NCI-H1092 (cell line): ENCODE data around the gene AP2B1.
"Not testable (repeated sequence)": the region's sequence is repeated elsewhere in the genome, so short reads cannot be mapped to it uniquely, and the experiment has no call there.

Experiments used
- DNase-seq: peaks from one replicate; lab custom pipeline; 2025; lab: John Stamatoyannopoulos, UW

AP2B1 gene

DNA sequence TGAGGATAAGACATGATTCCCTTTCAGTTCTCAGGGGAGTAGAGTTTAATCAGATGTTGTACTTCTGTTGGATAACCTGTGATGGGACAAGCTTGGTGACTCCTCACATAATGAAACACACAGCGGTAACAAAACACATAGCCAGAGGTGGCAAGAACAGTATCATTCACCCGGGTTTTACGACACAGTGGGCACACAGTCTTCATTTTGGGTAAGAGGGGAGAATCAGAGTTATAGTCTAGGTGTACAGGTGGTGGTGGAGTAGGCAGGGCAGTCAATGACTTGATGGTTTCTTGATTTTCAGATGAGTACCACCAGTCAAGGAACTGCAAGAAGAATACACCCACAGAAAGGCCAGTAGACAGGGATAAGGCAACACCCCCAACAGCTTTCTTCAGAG lies 11.4 kb upstream of the AP2B1 start:
- DNase-seq, result no peak

DNA sequence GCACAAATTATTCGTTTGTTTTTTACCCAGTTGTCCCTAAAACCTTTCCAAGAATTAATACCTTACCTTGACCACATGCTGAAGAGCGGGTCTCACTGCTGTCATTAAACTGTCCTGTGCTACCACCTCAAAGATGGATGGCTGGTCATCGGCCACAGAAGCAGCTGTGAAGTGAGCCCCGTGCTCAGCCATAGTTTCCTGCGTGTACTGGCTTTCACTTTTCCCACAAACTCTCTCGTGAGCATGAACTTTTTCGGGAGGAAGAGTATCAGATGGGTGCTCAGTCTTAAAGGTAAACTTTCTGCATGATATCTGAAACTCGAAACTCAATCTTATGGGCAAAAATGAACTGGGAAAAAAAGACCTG lies 9.3 kb upstream of the AP2B1 start:
- no peak for DNase-seq

DNA sequence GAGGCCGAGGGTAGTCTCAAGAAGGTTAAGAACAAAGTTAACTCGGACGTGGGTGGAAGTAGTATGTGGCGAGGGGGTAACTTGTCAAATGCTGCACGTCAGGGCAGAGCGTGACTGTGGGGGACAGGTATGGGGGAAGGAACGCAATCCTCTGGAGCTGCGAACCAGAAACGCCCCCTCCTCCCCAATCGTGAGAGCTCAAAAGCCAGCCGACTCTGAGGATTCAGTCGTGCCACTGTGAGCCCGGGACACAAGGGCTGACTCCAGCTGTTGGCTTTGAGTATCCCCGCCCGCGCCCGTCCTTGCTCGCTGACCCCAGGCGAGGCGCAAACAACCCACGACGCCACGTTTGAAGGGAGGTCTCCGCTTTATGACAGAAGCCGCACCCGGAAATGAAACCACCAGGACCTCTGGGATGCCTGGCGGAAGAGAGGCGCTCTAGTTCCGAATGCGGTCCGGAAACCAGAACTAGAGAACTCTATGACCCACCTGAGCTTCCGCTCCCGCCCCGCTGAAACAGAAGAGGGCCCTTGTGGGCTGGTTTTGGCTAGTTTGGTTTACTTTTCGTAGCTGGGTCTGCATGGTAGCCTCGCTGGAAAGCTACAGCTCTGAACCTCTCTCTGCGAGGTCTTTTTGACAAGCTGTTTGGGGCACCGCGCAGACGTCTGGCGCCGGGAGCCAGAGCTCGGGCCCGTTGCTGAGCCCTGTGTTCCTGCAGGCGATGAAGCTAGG lies 8.8 kb upstream of the AP2B1 start, which contains the start of gene PEX12:
TSS of gene PEX12 (minus strand) at position 375 of the 732 bp plus-strand sequence. CDS start 550 bp downstream, outside the sequence.
- peak; percentile 91 for DNase-seq

DNA sequence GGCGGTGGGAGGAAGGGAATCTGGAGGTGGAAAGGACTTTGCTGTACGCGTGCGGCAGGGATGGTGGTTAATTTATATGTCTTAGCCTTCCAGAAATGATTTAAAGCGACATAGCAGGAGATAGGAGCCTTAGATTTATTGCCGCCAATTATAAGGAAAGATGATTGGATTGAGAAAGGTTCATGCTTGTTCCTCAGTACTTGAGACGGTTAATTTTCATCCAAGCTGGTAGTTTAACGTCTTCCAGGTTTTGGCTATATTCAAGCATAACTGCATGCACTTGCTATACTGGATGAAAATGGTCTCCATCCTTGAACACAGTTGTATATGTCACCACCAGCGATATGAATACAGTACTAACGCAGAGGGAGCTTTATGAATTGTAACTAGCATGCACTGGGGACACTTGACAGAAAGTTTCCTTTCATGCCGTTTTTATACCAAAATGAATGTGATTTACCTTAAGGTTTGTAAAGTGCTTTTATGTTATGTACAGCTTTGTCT lies 8.1 kb upstream of the AP2B1 start:
- DNase-seq, result no peak

DNA sequence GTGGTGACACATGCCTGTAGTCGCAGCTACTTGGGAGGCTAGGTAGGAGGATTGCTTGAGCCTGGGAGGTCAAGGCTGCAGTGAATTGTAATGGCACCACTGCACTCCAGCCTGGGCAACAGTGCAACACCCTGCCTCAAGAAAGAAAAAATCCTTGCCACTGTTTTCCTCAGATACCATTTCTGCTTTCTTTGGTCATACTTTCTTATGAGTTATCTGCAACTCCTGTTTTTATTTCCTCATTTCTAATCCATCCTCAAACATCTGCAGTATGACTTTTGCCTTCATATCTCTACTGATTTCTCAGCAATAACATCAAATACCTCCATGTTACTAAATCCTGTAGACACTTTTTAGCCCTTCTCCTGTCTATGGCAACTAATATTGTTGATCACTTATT lies 3.1 kb upstream of the AP2B1 start:
- no peak for DNase-seq

DNA sequence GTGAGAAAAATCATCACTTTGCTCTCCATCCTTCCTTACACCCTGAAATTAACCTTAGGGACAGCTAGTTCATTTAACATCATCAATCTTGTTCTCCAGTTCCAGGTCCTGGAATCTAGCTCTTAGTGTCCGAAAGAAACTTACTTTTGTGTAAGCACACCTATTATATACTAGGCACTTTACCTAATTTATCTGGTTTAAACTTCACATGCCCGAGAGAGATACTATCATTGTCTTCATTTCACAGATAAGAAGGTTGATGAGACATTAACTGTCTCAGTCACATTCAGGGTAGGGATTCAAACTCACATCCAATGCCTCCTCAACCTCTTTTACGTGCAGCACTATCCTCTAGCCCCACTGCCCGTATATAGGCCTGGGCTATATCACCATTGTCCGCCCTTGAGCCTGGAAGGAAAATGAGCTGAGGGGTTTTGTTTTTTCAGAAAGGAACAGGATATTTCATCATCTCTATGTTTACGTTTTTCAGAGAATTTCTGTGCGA lies 501 bp upstream of the AP2B1 start:
- DNase-seq, result no peak

DNA sequence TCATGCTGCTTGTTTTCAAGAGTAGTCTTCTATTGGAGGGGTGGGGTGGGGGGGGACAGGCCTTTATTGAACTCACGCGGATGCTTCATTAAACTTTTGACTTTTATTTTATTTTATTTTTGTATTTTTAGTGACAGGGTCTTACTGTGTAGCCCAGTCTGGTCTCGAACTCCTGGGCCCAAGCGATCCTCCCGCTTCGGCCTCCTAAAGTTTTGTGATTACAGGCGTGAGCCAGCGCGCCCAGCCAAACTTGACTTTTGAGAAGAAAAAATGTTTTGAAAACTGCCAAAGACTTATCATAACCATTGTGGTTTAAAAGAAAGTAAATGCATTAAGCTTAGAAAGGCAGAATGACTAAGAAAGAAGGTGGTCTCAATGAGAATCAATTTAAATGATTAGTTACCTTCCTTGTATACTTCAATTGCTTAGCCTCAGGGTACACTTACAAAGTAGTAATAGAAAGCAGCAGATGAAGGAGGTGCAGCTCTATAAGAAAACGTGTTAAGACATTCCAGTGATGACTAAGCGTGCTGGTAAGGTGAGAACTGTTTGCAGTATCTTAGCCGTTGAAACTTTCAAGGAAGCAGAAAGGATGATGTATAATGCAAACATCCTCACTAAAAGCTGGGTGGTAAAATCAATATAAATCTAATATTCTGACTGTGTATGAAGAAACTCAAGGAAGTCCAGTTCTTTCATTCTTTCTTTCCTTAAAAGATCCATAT lies 1.2 kb downstream of the AP2B1 start:
- DNase-seq, result no peak

DNA sequence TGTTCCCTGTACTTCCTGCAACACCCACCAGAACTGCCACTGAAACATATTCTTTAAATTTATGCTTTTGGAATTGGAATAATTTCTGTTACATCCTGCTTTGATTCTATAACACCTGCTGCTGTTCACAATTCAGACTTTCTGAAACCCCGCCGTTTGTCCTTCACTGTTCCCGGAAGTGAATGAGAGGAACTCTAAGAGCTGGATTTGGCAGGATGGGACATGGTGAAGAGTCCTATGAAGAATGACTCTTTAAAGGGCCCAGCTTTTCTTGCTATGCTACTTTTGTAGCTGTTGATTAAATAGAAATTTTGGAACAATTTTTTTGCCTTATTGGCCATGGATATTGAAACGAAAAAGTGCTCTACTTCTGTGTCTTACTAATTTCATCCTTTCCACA lies 8.9 kb downstream of the AP2B1 start:
- DNase-seq, result no peak

DNA sequence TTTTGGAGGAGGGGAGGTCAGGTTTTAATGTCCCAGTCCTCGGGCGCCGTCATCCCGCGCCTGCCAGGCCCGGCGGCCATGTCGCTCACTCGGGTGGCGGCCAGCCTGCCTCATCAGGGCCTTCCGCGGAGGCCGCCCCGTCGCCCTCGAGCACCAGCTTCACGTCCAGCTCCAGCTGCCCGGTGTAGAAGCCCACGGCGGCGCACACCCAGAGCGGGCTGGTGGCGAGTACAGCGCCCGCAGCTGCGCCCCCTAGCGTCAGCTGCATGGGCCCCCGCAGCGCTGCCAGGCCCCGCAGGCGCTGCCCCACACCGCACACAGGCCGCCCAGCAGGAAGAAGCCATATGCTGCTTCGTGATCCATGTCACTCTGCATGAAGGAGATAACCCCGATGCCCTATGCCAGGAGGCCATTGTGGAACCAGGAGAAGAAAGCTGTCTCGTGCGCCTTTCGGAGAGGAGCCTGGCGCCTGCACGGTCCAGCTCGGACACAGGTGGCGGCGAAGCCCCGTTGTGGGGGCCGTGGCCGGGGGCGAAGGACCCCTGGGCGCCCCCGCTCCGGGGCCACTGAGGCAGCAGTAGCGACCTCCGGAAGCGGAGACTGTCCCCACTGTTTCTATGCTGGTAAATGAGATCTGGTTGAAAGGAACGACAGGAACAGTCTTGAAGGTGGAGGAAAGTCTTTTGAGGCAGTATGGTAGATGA lies 9.6 kb downstream of the AP2B1 start:
- DNase-seq, result no peak

DNA sequence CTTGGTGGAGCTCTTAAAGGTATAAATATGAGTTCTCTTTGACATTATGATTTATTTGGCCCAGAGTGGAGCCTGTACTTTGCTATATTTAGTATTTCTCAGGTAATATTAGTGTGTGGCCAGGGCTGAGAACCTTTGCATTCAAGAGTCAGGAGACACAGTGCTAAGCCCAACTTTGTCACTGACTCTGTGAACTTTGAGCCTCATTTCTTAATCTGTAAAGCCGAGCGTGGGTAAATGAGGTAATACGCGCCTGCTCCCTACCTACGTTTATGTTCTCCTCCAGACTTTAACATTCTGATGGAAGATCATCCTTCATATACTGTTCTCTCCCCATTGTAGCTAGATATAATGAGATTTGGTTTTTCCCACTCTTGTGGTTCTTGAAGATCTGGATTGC lies 10.5 kb downstream of the AP2B1 start:
- no peak for DNase-seq

DNA sequence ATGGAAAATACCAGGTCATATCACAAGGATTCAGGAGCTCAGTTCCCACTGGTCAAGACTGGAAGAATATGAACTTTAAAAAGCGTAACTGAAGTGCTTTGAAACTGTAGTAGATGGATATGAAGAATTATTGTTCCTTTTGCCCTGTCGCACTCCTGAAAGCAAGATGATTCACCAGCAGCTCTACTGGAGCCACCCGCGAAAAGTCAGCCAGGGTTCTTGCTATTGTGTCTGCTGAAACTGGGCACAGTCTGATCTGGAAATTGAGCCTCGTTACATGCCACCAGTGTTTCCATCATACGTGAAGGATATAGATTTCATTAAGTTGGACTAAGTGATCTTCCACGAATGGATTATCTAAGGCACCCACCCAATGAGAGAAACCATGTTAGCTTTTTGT lies 16.6 kb downstream of the AP2B1 start:
- no peak for DNase-seq

DNA sequence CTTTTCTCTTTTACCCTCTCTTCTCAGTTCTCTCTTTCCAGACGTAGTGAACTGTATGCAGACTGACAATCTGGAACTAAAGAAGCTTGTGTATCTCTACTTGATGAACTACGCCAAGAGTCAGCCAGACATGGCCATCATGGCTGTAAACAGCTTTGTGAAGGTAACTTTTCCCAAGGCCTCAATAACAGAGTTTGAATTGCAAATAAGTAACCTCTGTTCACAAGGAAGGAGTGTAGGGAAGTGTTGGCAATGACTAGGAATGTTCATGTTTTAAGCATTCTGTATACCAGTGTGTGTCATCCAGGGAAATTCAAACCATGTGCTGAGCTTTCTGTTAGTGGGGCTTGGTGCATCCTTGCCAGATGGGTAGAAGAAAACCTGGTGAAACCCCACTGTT lies 18.6 kb downstream of the AP2B1 start:
- DNase-seq, result no peak

DNA sequence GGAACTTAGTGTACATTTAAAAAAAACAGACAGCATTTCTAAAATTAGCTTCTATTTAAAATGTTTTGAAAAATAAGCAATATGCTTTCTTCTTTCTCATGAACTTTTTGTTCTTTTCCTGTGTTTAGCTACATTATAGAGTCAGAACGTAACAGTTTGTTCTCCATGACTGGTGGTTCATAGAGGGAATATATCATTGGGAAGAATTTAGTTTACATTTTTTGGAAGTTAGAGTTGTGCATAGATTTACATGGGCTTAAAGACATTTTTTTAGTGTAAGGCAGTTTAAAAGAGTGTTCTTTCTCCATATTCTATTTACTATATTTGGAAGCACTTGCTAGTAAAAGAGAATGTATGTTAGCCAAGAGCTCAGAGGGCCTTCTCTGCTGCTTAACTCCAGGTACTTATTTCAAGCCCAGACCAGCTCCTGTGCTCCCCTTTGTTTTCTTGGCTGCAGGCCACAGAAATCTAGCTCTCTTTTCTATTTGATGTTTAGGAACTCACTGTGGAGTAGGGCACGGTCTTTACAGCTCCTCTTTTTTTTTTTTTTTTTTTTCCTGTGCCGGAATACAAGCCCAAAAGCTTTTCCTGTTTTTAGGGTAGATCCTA lies 20.2 kb downstream of the AP2B1 start:
- no peak for DNase-seq

DNA sequence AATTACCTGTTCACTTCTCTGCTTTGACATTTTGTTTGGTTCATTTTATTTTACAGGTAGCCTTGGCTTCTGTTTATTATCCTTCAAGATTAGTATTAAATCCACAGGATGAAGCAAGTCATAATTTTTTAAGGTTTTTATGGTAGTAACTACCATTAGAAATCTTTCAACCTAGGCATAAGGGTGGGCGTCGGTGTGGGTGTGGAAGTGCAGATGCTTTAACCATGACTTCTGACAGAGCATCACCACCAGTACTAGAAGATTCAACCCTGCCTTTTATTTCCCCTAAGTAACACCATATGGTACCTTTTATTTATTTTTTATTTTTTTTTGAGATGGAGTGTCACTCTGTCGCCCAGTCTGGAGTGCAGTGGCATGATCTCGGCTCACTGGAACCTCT lies 22.7 kb downstream of the AP2B1 start:
- no peak for DNase-seq

DNA sequence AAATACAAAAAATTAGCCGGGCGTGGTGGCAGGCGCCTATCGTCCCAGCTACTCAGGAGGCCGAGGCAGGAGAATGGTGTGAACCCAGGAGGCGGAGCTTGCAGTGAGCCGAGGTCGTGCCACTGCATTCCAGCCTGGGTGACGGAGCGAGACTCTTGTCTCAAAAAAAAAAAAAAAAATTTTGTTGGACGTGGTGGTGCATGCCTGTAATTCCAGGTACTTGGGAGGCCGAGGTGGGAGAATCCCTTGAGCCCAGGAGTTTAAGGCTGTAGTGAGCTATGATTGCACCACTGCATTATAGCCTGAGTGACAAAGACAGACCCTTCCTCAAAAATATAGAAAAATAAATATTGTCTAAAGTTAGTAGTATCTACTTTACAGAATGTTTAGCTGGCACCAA lies 23.6 kb downstream of the AP2B1 start:
- not testable (repeated sequence) for DNase-seq

DNA sequence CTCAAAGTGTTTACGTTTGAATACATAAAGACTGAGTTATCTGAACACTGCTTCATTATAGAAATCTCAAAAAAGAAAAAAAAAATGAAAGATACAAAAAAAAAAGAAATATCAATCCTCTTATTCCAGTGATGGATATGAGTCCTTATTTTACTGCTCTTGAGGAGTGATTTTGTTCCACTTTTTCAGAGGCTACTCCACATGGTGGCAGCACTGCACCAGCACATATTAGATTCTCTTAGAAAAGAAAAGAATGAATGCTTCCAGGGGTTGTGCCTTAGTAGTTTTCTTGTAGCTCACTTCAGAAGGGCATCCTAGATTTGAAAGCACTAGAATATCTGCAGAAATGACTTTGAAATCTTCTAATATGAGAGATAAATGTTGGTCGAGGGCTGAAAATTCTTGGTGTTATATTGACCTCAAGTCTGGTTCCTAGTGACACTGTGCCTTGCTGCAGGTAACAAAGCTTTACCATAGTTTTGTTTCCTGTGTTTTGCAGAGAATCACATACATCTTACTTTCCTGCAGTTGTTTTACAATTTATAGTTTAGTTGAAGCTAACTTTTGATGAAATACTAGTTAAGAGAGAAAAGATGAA lies 25.9 kb downstream of the AP2B1 start:
- peak; percentile 19 for DNase-seq

DNA sequence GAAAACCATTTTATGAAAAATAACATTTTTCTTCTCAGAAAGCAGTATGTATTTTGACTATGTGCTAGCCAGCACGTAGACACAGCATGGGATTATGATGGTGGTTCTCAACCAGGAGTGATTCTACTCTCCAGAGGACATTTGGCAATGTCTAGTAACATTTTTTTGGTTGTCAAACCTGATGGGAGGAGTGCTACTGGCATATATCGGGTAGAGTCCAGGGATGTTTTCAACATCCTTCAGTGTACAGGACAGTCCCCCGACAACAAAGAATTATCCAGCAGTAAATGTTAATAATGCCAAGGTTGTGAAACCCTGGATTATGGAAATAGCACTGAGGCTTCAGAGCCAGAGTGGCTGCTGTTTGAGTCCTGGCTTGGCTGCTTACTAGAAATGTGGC lies 27.7 kb downstream of the AP2B1 start:
- DNase-seq, result no peak

DNA sequence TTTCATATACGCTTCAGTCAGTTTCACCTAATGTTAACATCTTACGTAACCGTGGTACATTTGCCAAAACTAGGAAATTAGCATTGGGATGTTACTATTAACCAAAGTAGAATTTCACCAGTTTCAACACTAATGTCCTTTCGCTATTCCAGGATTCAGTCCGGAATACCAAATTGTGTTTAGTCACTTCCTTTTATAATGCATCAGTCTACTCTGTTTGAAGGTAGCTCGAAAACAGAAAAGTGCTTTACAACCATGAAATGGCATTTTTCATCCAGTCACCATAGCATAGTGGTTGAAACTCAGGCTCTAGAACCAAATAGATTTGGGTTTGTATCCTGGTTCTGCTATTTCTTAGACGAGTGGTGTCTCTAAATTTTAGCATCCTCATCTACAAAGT lies 29.4 kb downstream of the AP2B1 start:
- no peak for DNase-seq

DNA sequence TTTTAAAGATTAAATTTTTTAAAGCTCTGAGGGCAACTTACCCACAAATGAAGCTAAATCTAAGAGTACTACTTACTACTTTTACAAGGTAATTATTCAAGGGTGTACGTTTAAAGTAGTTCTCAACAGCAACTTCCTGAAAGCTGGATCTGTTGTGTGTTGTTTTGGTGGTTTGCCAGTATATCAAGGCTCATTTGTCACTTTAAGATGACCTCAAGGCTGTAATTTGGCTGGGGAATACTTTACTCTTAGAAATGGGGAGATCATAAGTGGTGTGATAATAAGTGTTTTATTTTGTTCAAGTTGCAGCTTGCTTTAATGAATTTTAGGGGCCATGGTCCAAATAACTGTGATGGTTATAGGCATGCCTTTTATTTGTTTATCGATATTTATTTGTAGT lies 30.4 kb downstream of the AP2B1 start:
- DNase-seq, result no peak

DNA sequence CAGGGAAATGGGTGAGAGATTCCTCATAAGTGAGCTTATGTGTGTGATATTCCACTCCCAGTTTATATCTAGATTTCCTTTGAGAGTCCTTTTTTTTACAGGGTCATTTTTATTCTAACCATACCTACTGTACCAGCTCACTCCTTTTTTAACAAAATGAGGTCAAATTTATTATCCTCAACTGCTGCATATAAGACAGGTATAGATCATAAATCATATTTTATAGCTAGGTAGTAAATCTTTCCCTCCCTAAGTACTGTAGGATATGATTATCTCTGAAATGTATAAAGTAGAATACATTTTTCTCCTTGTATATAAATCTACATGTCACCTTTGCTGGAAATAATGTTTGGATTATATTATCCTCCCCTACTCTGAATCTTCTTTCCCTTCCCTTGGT lies 31.5 kb downstream of the AP2B1 start:
- DNase-seq, result no peak

DNA sequence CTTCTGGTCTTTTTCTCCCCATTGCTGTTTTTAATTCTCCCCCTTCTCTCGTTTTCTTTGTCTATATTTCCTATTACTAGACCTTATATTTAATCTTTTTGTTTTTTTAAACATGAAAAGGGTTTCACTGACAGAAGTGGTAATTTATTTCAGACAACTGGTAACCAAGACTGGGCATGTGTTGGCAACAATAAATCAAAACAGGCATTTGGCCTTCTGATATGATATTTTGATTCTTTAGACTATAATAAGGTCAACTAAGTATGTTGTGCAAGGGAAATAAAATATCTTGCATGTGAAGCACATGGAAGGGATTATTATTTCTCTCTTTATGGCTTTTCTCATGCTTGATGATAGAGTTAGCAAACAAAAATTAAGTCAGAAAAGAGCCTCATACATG lies 34.6 kb downstream of the AP2B1 start:
- no peak for DNase-seq

DNA sequence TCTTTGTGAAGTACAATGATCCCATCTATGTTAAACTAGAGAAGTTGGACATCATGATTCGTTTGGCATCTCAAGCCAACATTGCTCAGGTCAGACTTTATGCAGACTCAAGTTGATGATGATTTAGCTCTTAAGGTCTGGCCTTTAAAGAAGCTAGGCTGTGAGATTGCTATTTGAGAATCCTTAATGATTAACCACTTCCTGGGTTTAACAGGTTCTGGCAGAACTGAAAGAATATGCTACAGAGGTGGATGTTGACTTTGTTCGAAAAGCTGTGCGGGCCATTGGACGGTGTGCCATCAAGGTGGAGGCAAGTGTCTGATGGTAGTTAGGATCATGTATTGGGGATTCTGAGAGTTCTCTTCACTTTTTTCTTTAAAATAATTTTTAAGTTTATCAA lies 40.3 kb downstream of the AP2B1 start:
- no peak for DNase-seq
